ENCODE data around the gene ERF.

The ERF gene

GRCh38 chr19:42254850-42255765 is at the start of gene ERF:
Gene ERF, minus strand, starts transcription at chr19:42255128. Its CDS starts 129 bp downstream, at chr19:42254999.
- Mint-ChIP-seq H3K9me3 (no peaks in the 10 kb centered on the region), H3K27ac (peak within 1 kb of the TSS; percentile 67), H3K27me3 (ENCODE audit: low read depth) (peaks cover 10% of the 10 kb centered on the region), H3K4me3 (peak within 1 kb of the TSS; percentile 74), H3K36me3 (ENCODE audit: low read depth) (peaks cover 2% of the 10 kb centered on the region), H3K4me1 (ENCODE audit: low read depth) (peaks cover 20% of the 10 kb centered on the region)

- H3K27ac Mint-ChIP-seq = peak overlapping the region; percentile 35
- H3K27me3 Mint-ChIP-seq (ENCODE audit: low read depth) = no peaks in the 10 kb centered on the region
- H3K4me1 Mint-ChIP-seq (ENCODE audit: low read depth) = peaks cover 20% of the 10 kb centered on the region
- H3K36me3 Mint-ChIP-seq (ENCODE audit: low read depth) = peaks cover 5% of the 10 kb centered on the region
- no peak overlapping the region for H3K4me3 Mint-ChIP-seq
- no peaks in the 10 kb centered on the region for H3K9me3 Mint-ChIP-seq
Observed at GRCh38 chr19:42303876-42304275, 48.9 kb upstream of the ERF start.

- Mint-ChIP-seq H3K9me3 (no peaks in the 10 kb centered on the region), H3K4me1 (ENCODE audit: low read depth) (peaks cover 20% of the 10 kb centered on the region), H3K27me3 (ENCODE audit: low read depth) (no peaks in the 10 kb centered on the region), H3K36me3 (ENCODE audit: low read depth) (peaks cover 5% of the 10 kb centered on the region), H3K4me3 (peak overlapping the region; percentile 85), H3K27ac (peak overlapping the region; percentile 88)
Observed at GRCh38 chr19:42303101-42303464, 48.2 kb upstream of the ERF start.

- Mint-ChIP-seq H3K27ac (peak within 1 kb of the TSS; percentile 88), H3K9me3 (no peaks in the 10 kb centered on the region)
Observed at GRCh38 chr19:42301646-42302203, 46.8 kb upstream of the ERF start, which contains the start of gene PRR19. Gene PRR19, plus strand, starts transcription at chr19:42302132. Its CDS starts 7,453 bp downstream, at chr19:42309585.

GRCh38 chr19:42297039-42297438 is 42.1 kb upstream of the ERF start:
- H3K27ac Mint-ChIP-seq = no peak overlapping the region
- H3K4me1 Mint-ChIP-seq (ENCODE audit: low read depth) = peaks cover 10% of the 10 kb centered on the region
- H3K9me3 Mint-ChIP-seq = no peaks in the 10 kb centered on the region
- no peaks in the 10 kb centered on the region for H3K27me3 Mint-ChIP-seq (ENCODE audit: low read depth)
- H3K36me3 Mint-ChIP-seq (ENCODE audit: low read depth) = peaks cover 22% of the 10 kb centered on the region
- no peak overlapping the region for H3K4me3 Mint-ChIP-seq

More at GRCh38 chr19:42301646-42302203, 46.8 kb upstream of the ERF start, which contains the start of gene PRR19:
- Mint-ChIP-seq H3K4me3 (peak within 1 kb of the TSS; percentile 85), H3K27me3 (ENCODE audit: low read depth) (no peaks in the 10 kb centered on the region), H3K36me3 (ENCODE audit: low read depth) (peaks cover 7% of the 10 kb centered on the region), H3K4me1 (ENCODE audit: low read depth) (peaks cover 19% of the 10 kb centered on the region)

- Mint-ChIP-seq H3K27me3 (ENCODE audit: low read depth) (no peaks in the 10 kb centered on the region), H3K27ac (peak overlapping the region; percentile 45), H3K9me3 (no peaks in the 10 kb centered on the region), H3K36me3 (ENCODE audit: low read depth) (peaks cover 26% of the 10 kb centered on the region), H3K4me3 (no peak overlapping the region), H3K4me1 (ENCODE audit: low read depth) (peaks cover 8% of the 10 kb centered on the region)
Observed at GRCh38 chr19:42295831-42296525, 41.0 kb upstream of the ERF start.

GRCh38 chr19:42295342-42295741 is 40.4 kb upstream of the ERF start:
- Mint-ChIP-seq H3K36me3 (ENCODE audit: low read depth) (peaks cover 26% of the 10 kb centered on the region), H3K27ac (no peak overlapping the region), H3K27me3 (ENCODE audit: low read depth) (no peaks in the 10 kb centered on the region), H3K9me3 (no peaks in the 10 kb centered on the region), H3K4me3 (no peak overlapping the region), H3K4me1 (ENCODE audit: low read depth) (peaks cover 8% of the 10 kb centered on the region)

- Mint-ChIP-seq H3K36me3 (ENCODE audit: low read depth) (peaks cover 21% of the 10 kb centered on the region), H3K4me1 (ENCODE audit: low read depth) (peaks cover 8% of the 10 kb centered on the region), H3K4me3 (no peak overlapping the region), H3K9me3 (no peaks in the 10 kb centered on the region), H3K27me3 (ENCODE audit: low read depth) (no peaks in the 10 kb centered on the region), H3K27ac (no peak overlapping the region)
Observed at GRCh38 chr19:42294471-42295137, 39.7 kb upstream of the ERF start.

GRCh38 chr19:42293948-42294347 is 39.0 kb upstream of the ERF start:
- H3K36me3 Mint-ChIP-seq (ENCODE audit: low read depth) = peaks cover 21% of the 10 kb centered on the region
- no peaks in the 10 kb centered on the region for H3K27me3 Mint-ChIP-seq (ENCODE audit: low read depth)
- peaks cover 8% of the 10 kb centered on the region for H3K4me1 Mint-ChIP-seq (ENCODE audit: low read depth)
- no peak overlapping the region for H3K27ac Mint-ChIP-seq
- H3K9me3 Mint-ChIP-seq = no peaks in the 10 kb centered on the region
- H3K4me3 Mint-ChIP-seq = no peak overlapping the region

- Mint-ChIP-seq H3K27ac (no peak overlapping the region), H3K4me1 (ENCODE audit: low read depth) (peaks cover 8% of the 10 kb centered on the region), H3K9me3 (no peaks in the 10 kb centered on the region)
Observed at GRCh38 chr19:42293540-42293939, 38.6 kb upstream of the ERF start.

GRCh38 chr19:42292963-42293362 is 38.0 kb upstream of the ERF start:
- Mint-ChIP-seq H3K4me1 (ENCODE audit: low read depth) (peaks cover 8% of the 10 kb centered on the region), H3K9me3 (no peaks in the 10 kb centered on the region), H3K4me3 (no peak overlapping the region), H3K27me3 (ENCODE audit: low read depth) (no peaks in the 10 kb centered on the region), H3K27ac (no peak overlapping the region), H3K36me3 (ENCODE audit: low read depth) (peaks cover 24% of the 10 kb centered on the region)

More at GRCh38 chr19:42293540-42293939, 38.6 kb upstream of the ERF start:
- Mint-ChIP-seq H3K36me3 (ENCODE audit: low read depth) (peaks cover 21% of the 10 kb centered on the region), H3K27me3 (ENCODE audit: low read depth) (no peaks in the 10 kb centered on the region), H3K4me3 (no peak overlapping the region)

GRCh38 chr19:42292042-42292960 is 37.4 kb upstream of the ERF start:
- Mint-ChIP-seq H3K4me1 (ENCODE audit: low read depth) (peaks cover 8% of the 10 kb centered on the region), H3K27ac (no peak overlapping the region), H3K27me3 (ENCODE audit: low read depth) (no peaks in the 10 kb centered on the region), H3K4me3 (no peak overlapping the region), H3K9me3 (no peaks in the 10 kb centered on the region), H3K36me3 (ENCODE audit: low read depth) (peaks cover 27% of the 10 kb centered on the region)

- Mint-ChIP-seq H3K27me3 (ENCODE audit: low read depth) (no peaks in the 10 kb centered on the region), H3K4me1 (ENCODE audit: low read depth) (peaks cover 8% of the 10 kb centered on the region), H3K27ac (no peak overlapping the region), H3K9me3 (no peaks in the 10 kb centered on the region), H3K4me3 (no peak overlapping the region), H3K36me3 (ENCODE audit: low read depth) (peaks cover 26% of the 10 kb centered on the region)
Observed at GRCh38 chr19:42291435-42291810, 36.5 kb upstream of the ERF start.
